NCI-H524 treated with DMSO at 0.1 percent for 48 hours (cell line): ENCODE results near the gene EXOC2.

ENCODE experiments used
- DNase-seq: peaks from one replicate; lab custom pipeline; 2025; lab: John Stamatoyannopoulos, UW

Gene EXOC2

DNA sequence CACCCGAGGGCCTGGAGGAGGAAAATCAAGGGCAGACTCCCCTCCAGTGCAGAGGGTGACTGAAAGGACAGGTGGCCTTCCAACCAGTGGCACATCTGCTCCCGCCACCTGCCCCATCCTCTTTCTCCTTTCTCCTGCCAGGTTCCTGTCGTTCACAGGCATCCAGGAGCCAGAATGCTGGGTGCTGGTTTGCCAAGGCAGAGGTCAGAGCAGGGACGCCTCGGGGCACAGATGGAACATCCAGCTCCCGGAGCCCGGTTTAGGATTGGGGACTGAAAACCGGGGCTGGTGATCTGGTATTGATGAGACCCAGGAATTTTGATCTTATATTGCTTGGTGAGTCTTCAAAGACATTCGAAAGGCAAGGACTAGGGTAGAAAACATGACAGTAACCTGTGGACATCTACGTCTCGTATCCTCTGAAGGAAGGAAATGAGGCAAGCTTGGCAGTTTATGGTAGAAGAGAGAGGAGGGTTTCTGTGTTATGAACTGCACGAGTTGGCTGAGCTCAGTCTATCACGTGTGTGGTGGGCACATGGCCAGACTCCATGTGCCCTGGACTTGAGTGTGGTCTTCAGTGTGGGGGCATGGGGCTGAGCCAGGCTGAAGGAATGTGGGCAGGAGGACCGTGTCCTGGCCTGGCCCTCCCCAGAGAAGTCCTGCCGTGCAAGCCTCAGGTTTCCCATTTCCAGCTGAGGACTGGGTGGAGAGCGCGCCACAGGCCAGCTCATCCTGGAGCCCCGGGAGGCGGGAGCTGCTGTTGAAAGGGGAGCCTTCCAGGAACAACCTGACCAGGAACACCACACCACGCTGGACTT lies 227.2 kb downstream of the EXOC2 start:
- DNase-seq: peak; percentile 3

- no peak for DNase-seq
These were observed 236.1 kb downstream of the EXOC2 start for GRCh38 chr6:456887-457286.

- DNase-seq: no peak
These were observed 236.5 kb downstream of the EXOC2 start for GRCh38 chr6:456358-456867.

DNA sequence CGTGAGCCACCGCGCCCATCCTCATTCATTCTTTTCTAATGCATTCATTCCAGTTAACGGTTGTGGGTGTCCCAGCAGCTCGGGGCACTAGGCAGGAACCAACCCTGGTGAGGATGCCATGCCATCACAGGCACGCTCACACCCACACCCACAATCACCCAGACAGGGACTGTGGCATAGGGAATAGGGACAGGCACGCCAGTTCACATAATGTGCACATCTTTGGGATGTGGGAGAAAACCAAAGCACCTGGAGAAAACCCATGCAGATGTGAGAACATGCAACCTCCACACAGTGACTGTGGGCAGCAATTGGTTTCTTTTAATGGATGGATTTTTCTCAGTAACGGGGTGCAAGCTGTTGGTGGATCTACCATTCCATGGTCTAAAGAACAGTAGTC lies 237.1 kb downstream of the EXOC2 start:
- DNase-seq: no peak

DNA sequence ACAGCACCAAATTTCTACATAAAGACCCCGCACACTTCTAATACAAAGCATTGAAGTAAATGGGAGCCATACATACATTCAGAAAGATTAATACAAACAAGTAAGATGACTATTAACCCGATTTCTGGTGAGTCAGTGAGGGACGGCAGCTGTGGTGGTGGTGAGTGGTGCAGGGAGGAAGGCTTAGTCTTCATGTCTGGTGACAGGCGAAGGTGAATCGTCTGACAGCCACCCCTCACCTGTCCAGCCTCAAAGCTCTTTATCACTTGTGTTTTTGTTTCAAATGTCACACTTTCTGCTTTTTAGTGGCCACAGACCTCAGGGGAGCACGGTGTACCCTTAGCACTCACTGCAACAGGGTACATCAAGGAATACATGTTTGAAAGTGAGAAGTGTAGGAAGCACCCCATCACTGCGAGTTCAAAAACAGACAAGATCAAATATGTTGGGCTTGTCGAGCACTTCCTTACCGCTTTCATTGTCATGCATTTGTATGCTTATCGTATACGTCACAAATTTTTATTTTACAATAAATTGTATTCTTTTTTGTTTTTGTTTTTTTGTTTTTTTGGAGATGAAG lies 237.8 kb downstream of the EXOC2 start:
- DNase-seq: no peak

- DNase-seq: no peak
These were observed 238.6 kb downstream of the EXOC2 start for GRCh38 chr6:454148-454991.

- peak; percentile 18 for DNase-seq
These were observed 239.8 kb downstream of the EXOC2 start for GRCh38 chr6:453152-453551.

- DNase-seq: no peak
These were observed 240.5 kb downstream of the EXOC2 start for GRCh38 chr6:452301-453067.

DNA sequence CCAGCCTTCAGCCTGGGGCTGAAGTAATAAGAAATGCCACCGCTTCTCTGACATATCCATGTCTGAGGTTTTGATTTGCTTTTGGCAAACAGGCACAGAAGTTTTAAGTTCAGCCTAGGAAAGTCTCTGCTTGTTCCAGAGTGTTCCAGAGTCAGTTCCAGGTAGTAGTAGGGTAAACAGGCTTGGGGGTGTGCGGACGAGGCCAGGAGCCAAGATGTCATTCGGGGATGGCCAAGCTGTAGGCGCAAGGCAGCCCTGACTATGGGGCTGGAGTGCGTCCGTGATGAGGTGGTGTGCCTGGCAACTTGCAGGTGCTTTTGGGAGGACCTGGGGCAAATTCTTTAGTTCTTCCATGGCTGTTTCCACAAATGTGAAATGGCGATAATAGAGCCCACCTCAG lies 241.1 kb downstream of the EXOC2 start:
- DNase-seq: no peak

GRCh38 chr6:451336-451735 lies 241.6 kb downstream of the EXOC2 start:
- DNase-seq: no peak

GRCh38 chr6:449486-450419 lies 243.2 kb downstream of the EXOC2 start:
- DNase-seq: no peak

GRCh38 chr6:449057-449430 lies 243.9 kb downstream of the EXOC2 start:
- no peak for DNase-seq

- DNase-seq: no peak
These were observed 244.5 kb downstream of the EXOC2 start for GRCh38 chr6:448296-449056.

GRCh38 chr6:447381-448165 lies 245.4 kb downstream of the EXOC2 start:
- no peak for DNase-seq

GRCh38 chr6:446418-447366 lies 246.2 kb downstream of the EXOC2 start:
- no peak for DNase-seq

DNA sequence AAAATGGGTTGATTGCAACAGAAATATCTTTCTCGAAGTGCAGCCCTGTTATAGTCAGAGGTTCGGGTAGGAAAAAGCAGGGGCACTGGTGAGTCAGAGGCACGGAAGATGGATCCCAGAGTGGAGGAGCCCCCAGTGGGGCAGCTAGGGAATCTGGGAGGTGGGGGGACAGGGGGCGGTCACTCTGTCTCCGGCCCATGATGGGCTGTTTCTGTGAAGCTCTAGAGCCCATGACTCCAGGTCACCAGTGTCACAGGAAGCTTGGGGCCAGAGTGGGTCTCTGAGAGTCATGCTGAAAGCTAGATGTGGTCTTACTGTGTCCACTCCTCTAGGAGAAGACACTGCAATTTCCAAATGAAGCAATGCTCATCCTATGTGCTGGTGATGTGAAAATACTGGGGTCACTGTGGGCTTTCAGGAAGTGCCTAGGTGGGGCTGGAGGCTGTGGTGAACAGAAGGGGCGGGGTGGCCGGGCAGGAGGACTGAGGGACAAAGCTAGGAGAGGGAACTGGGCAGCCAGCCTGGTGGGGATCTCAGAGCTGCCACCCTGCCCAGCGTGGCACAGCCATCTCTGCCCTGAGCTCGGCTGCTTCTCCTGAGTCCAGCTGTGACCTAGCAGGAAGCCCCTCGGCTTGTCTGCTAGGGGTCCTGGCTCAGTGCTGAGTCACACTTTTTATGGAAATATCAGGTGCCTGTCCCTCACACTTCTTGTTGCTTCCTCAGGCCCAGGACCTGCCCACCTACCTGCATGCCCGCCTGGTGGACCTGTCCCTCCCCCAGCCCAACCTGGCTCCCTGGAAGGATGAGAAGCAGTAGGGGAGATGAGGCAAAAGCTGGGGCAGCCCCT lies 247.1 kb downstream of the EXOC2 start:
- DNase-seq: no peak

DNA sequence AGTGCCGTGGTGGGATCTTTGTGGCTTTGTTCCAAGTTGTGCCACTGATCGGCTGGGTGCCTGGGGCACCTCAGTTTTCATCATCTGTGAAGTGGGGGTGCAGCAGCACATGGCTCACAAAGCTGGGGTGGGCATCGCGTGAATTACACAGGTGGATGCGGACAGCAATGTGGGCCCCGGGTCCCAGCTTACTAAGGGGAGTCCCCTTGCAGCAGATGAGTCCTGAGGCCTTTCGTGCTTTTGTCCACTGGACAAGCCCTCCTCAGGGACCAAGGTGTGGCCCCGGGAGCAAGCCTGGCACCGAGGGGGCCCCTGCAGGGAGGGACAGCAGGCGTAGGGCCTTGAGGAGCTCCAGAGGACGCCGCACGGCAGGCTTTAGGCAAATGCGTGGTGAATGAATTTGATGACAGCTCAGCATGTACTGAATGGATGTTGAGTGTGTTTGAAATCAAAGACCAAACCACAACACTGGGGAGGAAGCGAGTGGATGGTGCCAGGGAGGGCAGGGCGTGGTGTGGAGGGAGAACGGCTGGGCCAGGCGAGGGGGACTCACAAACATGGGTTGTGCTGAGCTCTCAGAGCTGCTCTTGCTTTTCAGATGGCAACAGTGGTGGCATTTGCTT lies 248.2 kb downstream of the EXOC2 start:
- no peak for DNase-seq
